HepG2 (cell line): ENCODE results near the gene HERC5. TPM values are rescaled to one million over a fixed set of nuclear protein-coding genes. Genes with fewer than 3 reads are reported as not detected.
"Not testable (repeated sequence)": the region's sequence is repeated elsewhere in the genome, so short reads cannot be mapped to it uniquely, and the experiment has no call there.

Source experiments
- ATAC-seq: fragments of 200-7000 bp; cut with Tn5 transposase; 3 replicates; pipeline ENCODE4 v1.9.1; 2020; ENCODE audit warnings: mild to moderate bottlenecking, moderate library complexity
- BruUV-seq: library from RNA; stranded (reverse); fragments of 400-500 nt; replicated peaks from 2 replicates; lab custom pipeline; 2021; lab: Mats Ljungman, UMichigan
- CTCF ChIA-PET: fragments of 300-600 bp; formaldehyde crosslinking; extraction: SDS; loops from one replicate; lab custom pipeline; 2021; ENCODE audit warnings: low total read pairs, inconsistent platforms, low intra/inter-chr PET ratio; lab: Yijun Ruan, JAX
- POLR2A ChIA-PET: fragments of 350-600 bp; sonication (Branson Sonifier 250); formaldehyde crosslinking; loops from one replicate; lab custom pipeline; 2020; ENCODE audit warnings: antibody characterized with exemption, inconsistent platforms; lab: Yijun Ruan, JAX
- DNase-seq: peaks from one replicate; pipeline ENCODE4 v3.0.0-alpha.2; 2015; ENCODE audit warnings: low spot score
- FAIRE-seq: peaks from 3 replicates; lab custom pipeline; 2011; peaks lifted over from hg19 to GRCh38; lab: Jason Lieb, UNC
- H2AFZ ChIP-seq: one replicate; pipeline ENCODE4 v1.6.1; 2011; ENCODE audit warnings: low read length, inconsistent platforms
- H3K27ac ChIP-seq: fragments of 300-600 bp; 3 replicates; pipeline ENCODE4 v1.8.0; 2011; ENCODE audit warnings: mixed run types, mild to moderate bottlenecking, mixed read lengths, low read length, inconsistent platforms; ENCODE audit not compliant: insufficient read depth; ENCODE audit errors: extremely low read length
- H3K27me3 ChIP-seq, 2 experiments: fragments of 200-600 bp in 1 of 2; 2 replicates in 1 of 2; 3 replicates in 1 of 2; pipeline versions ENCODE4 v1.6.0 to v1.8.0; 2011; ENCODE audit warnings: low read length in 2 of 2, mild to moderate bottlenecking in 2 of 2, moderate library complexity in 2 of 2, inconsistent platforms in 1 of 2; ENCODE audit not compliant: insufficient read depth in 2 of 2, control insufficient read depth in 1 of 2
- H3K36me3 ChIP-seq, 2 experiments: fragments of 200-600 bp in 1 of 2; replicated peaks in 1 of 2; 2 replicates in 1 of 2; 3 replicates in 1 of 2; pipeline versions ENCODE4 v1.5.1 to v1.8.0; 2011; ENCODE audit warnings: low read length in 2 of 2, inconsistent platforms in 1 of 2; ENCODE audit not compliant: insufficient read depth in 2 of 2, control insufficient read depth in 1 of 2
- H3K4me1 ChIP-seq: 2 replicates; pipeline ENCODE4 v1.5.1; 2012; ENCODE audit warnings: low read length, inconsistent platforms; ENCODE audit not compliant: insufficient read depth
- H3K4me2 ChIP-seq: 2 replicates; pipeline ENCODE4 v1.6.0; 2011; ENCODE audit warnings: low read depth, low read length, inconsistent platforms
- H3K4me3 ChIP-seq, 3 experiments: fragments of 200-600 bp in 1 of 3; sonication (generic), shearing (Covaris generic) in 1 of 3; replicated peaks in 1 of 3; 2 replicates each; pipeline ENCODE4 v1.5.1; 2011 to 2016; ENCODE audit warnings: low read length in 3 of 3, inconsistent platforms in 2 of 3, low read depth in 2 of 3, mild to moderate bottlenecking in 2 of 3, control low read depth in 1 of 3, mixed read lengths in 1 of 3; ENCODE audit not compliant: insufficient read depth in 1 of 3
- H3K79me2 ChIP-seq: one replicate; pipeline ENCODE4 v1.6.1; 2011; ENCODE audit warnings: low read length, inconsistent platforms; ENCODE audit not compliant: insufficient read depth
- H3K9ac ChIP-seq: 2 replicates; pipeline ENCODE4 v1.6.0; 2011; ENCODE audit warnings: mild to moderate bottlenecking, low read depth, low read length, inconsistent platforms; ENCODE audit not compliant: insufficient read depth
- H3K9me3 ChIP-seq: 2 replicates; pipeline ENCODE4 v1.5.1; 2012; ENCODE audit warnings: mild to moderate bottlenecking, low read length
- H4K20me1 ChIP-seq: 2 replicates; pipeline ENCODE4 v1.6.0; 2011; ENCODE audit warnings: inconsistent platforms, mild to moderate bottlenecking, low read length, moderate library complexity; ENCODE audit not compliant: insufficient read depth
- DPF2 ChIP-seq: sonication (generic); formaldehyde crosslinking; IDR thresholded peaks from 2 replicates; pipeline ENCODE4 v1.4.0; 2020; ENCODE audit warnings: mild to moderate bottlenecking, low read depth, missing genetic modification reagents, borderline replicate concordance
- GFI1 ChIP-seq: sonication (generic); formaldehyde crosslinking; IDR thresholded peaks from 2 replicates; pipeline ENCODE4 v1.5.0; 2020; ENCODE audit warnings: missing genetic modification reagents, mild to moderate bottlenecking, borderline replicate concordance
- GTF2F1 ChIP-seq: fragments of 150-350 bp; IDR thresholded peaks from 2 replicates; pipeline ENCODE4 v1.6.1; 2014; ENCODE audit warnings: low read length
- MAZ ChIP-seq, 2 experiments: sonication (generic) in 1 of 2; formaldehyde crosslinking in 1 of 2; IDR thresholded peaks; 2 replicates each; pipeline versions ENCODE4 v1.5.0 to v1.6.1; 2012 to 2020; ENCODE audit warnings: low read depth in 2 of 2, mild to moderate bottlenecking in 2 of 2, borderline replicate concordance in 1 of 2, improper control_type of control experiment in 1 of 2, low read length in 1 of 2, missing genetic modification reagents in 1 of 2, moderate library complexity in 1 of 2
- SOX5 ChIP-seq: IDR thresholded peaks from 2 replicates; pipeline ENCODE4 v1.6.1; 2016; ENCODE audit warnings: borderline replicate concordance
- TBX2 ChIP-seq: sonication (generic); formaldehyde crosslinking; IDR thresholded peaks from 2 replicates; pipeline ENCODE4 v1.5.0; 2020; ENCODE audit warnings: missing genetic modification reagents, mild to moderate bottlenecking, borderline replicate concordance
- U2AF1 ChIP-seq: fragments of 200-400 bp; formaldehyde crosslinking; optimal IDR thresholded peaks from 2 replicates; pipeline ENCODE3; 2017; ENCODE audit warnings: mild to moderate bottlenecking, low read depth, low read length
- ZBTB21 ChIP-seq: sonication (generic); formaldehyde crosslinking; IDR thresholded peaks from 2 replicates; pipeline ENCODE4 v1.4.0; 2020; ENCODE audit warnings: missing genetic modification reagents
- ZMAT3 ChIP-seq: sonication (generic); formaldehyde crosslinking; conservative IDR thresholded peaks from 2 replicates; pipeline ENCODE4 v1.7.0; 2021; ENCODE audit warnings: missing genetic modification reagents
- ZNF34 ChIP-seq: sonication (generic); formaldehyde crosslinking; IDR thresholded peaks from 2 replicates; pipeline ENCODE4 v1.4.0; 2020; ENCODE audit warnings: mild to moderate bottlenecking, missing genetic modification reagents, borderline replicate concordance
- ZNF589 ChIP-seq: sonication (generic); formaldehyde crosslinking; conservative IDR thresholded peaks from 2 replicates; pipeline ENCODE4 v1.8.0; 2022; ENCODE audit warnings: mild to moderate bottlenecking, moderate library complexity, missing genetic modification reagents
- ZNF598 ChIP-seq: sonication (generic); formaldehyde crosslinking; IDR thresholded peaks from 2 replicates; pipeline ENCODE4 v1.5.1; 2020; ENCODE audit warnings: mild to moderate bottlenecking, missing genetic modification reagents, borderline replicate concordance
- ZNF660 ChIP-seq: sonication (generic); formaldehyde crosslinking; IDR thresholded peaks from 2 replicates; pipeline ENCODE4 v1.5.1; 2020; ENCODE audit warnings: mild to moderate bottlenecking, low read depth, missing genetic modification reagents, borderline replicate concordance
- WGBS: methylation state at CpG from one replicate; pipeline ENCODE4 v1.1.6; 2017; ENCODE audit warnings: low lambda C conversion rate; 5-methylcytosine and 5-hydroxymethylcytosine counted together
- in situ Hi-C: cut with HindIII; loops from 2 replicates; pipeline ENCODE4 v1.10.0; 2017; ENCODE audit warnings: low pct_unique_long_range_greater_than_20kb; ENCODE audit not compliant: extremely low pct_ligation_motif_present
- intact Hi-C: fragments of 100-400 bp; cut with micrococcal nuclease; formaldehyde crosslinking; loops from one replicate; pipeline ENCODE4 v1.10.0; 2022; ENCODE audit not compliant: unreplicated experiment
- polyA plus RNA-seq, 8 experiments: library from polyadenylated mRNA; depleted of rRNA in 3 of 8; stranded (reverse) in 7 of 8; unstranded in 1 of 8; fragments of >200 nt; fragmentation: Illumina TruSeq in 4 of 8; extraction: Trizol in 4 of 8; gene quantifications; 2 replicates each; pipeline versions ENCODE4 v1.2.1 to v1.2.3, GENCODE V29; 2011 to 2016; ENCODE audit warnings: low read depth in 4 of 8, missing spikeins in 1 of 8, mixed read lengths in 1 of 8; ENCODE audit not compliant: insufficient read depth in 1 of 8
- total RNA-seq, 5 experiments: library from RNA; depleted of rRNA; stranded (reverse); fragments of >200 nt; fragmentation: Illumina TruSeq; extraction: Trizol; gene quantifications; 2 replicates each; pipeline ENCODE4 v1.2.3, GENCODE V29; 2016; ENCODE audit warnings: low read depth in 1 of 5
- TF ChIP-seq, protein P1 (sequence below): sonication (generic); formaldehyde crosslinking; IDR thresholded peaks from 2 replicates; pipeline ENCODE4 v1.4.0; 2020; ENCODE audit warnings: mild to moderate bottlenecking, missing genetic modification reagents

The HERC5 gene
- total and polyA plus RNA-seq, 2 of the 13 experiments (the other 11 are each of a cell fraction or from before 2014, with no cell fraction given), result 0.13 to 0.33 TPM

DNA sequence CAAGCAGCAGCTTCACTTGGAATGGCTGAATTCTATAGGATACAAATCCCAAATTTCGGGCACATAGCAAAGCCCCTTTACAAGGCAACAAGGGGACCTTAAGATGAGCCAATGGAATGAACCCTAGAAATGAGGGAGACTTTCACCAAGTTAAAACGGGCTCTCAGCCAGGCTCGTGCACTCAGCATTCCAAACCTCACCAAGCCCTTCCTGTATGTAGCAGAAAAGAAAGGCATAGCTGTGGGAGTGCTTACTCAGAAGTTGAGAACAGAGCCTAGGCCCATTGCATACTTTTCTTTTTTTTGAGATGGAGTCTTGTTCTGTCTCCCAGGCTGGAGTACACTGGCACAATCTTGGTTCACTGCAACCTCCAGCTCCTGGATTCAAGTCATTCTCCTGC, 10.8 kb upstream of the HERC5 start (continued):
- no peak for TF ChIP-seq GFI1

DNA sequence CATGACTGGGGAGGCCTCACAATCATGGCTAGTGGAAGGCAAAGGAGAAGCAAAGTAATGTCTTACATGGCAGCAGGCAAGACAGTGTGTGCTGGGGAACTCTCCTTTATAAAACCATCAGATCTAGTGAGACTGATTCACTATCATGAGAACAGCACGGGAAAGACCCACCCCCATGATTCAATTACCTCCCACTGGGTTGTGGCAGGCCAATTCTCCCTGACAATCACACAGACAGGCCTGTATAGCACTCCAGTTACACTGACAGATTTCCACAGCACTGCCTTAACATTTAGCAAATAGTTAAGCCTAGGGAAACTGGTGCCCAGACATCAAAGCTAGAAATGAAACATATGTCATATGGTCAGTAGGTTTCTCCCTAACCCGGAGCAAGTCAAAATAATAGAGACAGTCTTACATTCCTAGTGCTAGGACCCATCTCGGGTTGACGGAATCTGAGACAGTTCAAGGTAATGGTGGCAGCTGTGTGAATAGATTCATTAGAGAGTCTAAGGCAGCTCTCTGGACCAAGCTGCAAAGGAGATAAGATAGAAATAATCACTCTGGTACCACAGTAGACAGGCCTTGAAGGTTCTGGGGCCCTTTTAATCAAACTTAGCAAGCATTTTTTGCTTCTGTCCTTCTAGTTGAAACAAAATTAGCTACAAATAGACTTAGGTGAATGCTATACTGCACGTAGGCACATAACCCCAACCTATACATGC, 9.4 kb upstream of the HERC5 start:
- Histone ChIP-seq H2AFZ (no peak overlapping the region), H3K4me2 (no peak overlapping the region), H3K9ac (no peak overlapping the region), H3K9me3 (no peaks in the 10 kb centered on the region), H3K27ac (no peak overlapping the region), H4K20me1 (no peaks in the 10 kb centered on the region), H3K4me3 (no peak overlapping the region), H3K27me3 (0 out of 5 replicates have a peak, but pooled peaks cover 0 to 2% of the 10 kb centered on the region in 2 experiments), H3K36me3 (no peaks in the 10 kb centered on the region), H3K79me2 (no peaks in the 10 kb centered on the region), H3K4me1 (no peaks in the 10 kb centered on the region)
- POLR2A ChIA-PET, result no interaction called here
- no TSS peak for BruUV-seq
- 5% methylated on average over 5 of the region's 5 CpGs for WGBS
- DNase-seq (no peak), ATAC-seq (no peak), FAIRE-seq (no peak)
- intact Hi-C loops (no loop called here), in situ Hi-C loops (no loop called here)
- CTCF ChIA-PET, result no interaction called here
- TF ChIP-seq U2AF1 (no peak), ZMAT3 (CRISPR knock-in tag) (no peak), TBX2 (no peak), SOX5 (CRISPR knock-in tag) (no peak), ZNF660 (CRISPR knock-in tag) (no peak), DPF2 (CRISPR knock-in tag) (no peak), GTF2F1 (no peak), MAZ (IDR thresholded peaks at IDR 0.05; ENCODE audit: borderline replicate concordance, low read depth, low read length) (no peak), MAZ (CRISPR knock-in tag; IDR thresholded peaks at IDR 0.05; ENCODE audit: low read depth) (no peak), ZNF34 (CRISPR knock-in tag) (no peak), ZNF589 (CRISPR knock-in tag) (no peak), ZNF598 (no peak), ZBTB21 (no peak)
- TF ChIP-seq, protein P1, sequence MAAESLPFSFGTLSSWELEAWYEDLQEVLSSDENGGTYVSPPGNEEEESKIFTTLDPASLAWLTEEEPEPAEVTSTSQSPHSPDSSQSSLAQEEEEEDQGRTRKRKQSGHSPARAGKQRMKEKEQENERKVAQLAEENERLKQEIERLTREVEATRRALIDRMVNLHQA (CRISPR knock-in tag), result no peak

DNA sequence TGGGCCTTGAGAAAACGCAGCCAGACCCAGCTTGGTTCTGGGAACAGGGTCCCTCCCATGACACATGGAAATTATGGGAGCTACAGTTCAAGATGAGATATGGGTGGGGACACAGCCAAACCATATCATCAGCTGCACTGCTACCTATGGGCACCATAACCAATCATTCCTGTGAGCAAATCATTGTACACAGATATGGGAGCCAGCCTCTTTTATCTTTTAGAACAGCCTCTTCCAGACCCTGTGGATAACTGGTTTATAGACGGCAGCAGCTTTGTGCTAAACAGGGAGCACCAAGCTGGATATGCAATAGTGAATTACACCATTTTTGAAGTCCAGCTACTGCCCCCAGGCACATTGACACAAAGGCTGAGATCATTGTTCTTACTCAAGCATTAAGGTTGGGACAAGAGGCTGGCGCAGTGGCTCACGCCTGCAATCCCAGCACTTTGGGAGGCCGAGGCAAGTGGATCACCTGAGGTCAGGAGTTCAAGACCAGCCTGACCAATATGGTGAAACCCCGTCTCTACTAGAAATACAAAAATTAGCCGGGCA, 8.6 kb upstream of the HERC5 start:
- H3K9me3 ChIP-seq, POLR2A ChIA-PET, in situ Hi-C loops, DNase-seq, H3K4me2 ChIP-seq, ATAC-seq, H3K4me3 ChIP-seq, H3K9ac ChIP-seq, intact Hi-C loops, FAIRE-seq, CTCF ChIA-PET, H3K4me1 ChIP-seq, H3K27me3 ChIP-seq, H4K20me1 ChIP-seq, H3K27ac ChIP-seq, H3K36me3 ChIP-seq, BruUV-seq, H3K79me2 ChIP-seq, H2AFZ ChIP-seq: not testable (repeated sequence)
- 22% methylated on average over 6 of the region's 7 CpGs for WGBS
